Measurements from ENCODE around the gene XAF1. TPM values are rescaled to one million over a fixed set of nuclear protein-coding genes. Genes with fewer than 3 reads are reported as not detected.

The XAF1 gene
- total RNA-seq, 1 experiment from 2014 or later, result 0.20 TPM

DNA sequence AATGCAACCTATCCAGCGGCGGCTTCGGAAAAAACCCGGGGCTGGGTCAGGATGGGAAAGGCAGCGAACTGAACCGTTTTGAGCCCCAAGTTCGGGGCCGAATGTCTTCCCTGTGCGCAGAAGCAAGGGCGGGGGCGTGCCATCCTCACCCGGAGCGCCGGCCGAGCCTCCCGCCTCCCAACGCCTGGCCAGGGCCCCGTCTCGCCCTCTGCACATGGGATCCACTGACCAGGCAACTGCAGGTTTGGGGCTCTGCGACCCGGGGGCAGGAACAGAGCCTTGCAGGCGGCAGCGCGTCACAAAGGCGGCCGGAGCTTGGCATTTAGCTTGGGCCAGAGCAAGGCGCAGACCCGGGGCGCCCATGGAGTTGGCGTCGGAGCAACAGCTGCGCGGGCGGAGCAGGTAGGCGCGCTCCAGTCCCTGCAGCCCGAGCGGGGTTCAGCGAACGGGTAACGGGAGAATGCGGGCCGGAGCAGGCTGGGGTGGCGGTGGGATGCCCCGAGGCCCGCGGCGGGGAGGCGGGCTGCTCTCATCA is 20.1 kb downstream of the XAF1 start, which contains the start of gene FBXO39 (continued):
- TF ChIP-seq, protein P1, sequence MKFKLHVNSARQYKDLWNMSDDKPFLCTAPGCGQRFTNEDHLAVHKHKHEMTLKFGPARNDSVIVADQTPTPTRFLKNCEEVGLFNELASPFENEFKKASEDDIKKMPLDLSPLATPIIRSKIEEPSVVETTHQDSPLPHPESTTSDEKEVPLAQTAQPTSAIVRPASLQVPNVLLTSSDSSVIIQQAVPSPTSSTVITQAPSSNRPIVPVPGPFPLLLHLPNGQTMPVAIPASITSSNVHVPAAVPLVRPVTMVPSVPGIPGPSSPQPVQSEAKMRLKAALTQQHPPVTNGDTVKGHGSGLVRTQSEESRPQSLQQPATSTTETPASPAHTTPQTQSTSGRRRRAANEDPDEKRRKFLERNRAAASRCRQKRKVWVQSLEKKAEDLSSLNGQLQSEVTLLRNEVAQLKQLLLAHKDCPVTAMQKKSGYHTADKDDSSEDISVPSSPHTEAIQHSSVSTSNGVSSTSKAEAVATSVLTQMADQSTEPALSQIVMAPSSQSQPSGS (CRISPR knock-in tag; IDR thresholded peaks at IDR 0.05; ENCODE audit: borderline replicate concordance, low read depth), result no peak
- TF ChIP-seq, protein P2, sequence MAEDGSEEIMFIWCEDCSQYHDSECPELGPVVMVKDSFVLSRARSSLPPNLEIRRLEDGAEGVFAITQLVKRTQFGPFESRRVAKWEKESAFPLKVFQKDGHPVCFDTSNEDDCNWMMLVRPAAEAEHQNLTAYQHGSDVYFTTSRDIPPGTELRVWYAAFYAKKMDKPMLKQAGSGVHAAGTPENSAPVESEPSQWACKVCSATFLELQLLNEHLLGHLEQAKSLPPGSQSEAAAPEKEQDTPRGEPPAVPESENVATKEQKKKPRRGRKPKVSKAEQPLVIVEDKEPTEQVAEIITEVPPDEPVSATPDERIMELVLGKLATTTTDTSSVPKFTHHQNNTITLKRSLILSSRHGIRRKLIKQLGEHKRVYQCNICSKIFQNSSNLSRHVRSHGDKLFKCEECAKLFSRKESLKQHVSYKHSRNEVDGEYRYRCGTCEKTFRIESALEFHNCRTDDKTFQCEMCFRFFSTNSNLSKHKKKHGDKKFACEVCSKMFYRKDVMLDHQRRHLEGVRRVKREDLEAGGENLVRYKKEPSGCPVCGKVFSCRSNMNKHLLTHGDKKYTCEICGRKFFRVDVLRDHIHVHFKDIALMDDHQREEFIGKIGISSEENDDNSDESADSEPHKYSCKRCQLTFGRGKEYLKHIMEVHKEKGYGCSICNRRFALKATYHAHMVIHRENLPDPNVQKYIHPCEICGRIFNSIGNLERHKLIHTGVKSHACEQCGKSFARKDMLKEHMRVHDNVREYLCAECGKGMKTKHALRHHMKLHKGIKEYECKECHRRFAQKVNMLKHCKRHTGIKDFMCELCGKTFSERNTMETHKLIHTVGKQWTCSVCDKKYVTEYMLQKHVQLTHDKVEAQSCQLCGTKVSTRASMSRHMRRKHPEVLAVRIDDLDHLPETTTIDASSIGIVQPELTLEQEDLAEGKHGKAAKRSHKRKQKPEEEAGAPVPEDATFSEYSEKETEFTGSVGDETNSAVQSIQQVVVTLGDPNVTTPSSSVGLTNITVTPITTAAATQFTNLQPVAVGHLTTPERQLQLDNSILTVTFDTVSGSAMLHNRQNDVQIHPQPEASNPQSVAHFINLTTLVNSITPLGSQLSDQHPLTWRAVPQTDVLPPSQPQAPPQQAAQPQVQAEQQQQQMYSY (CRISPR knock-in tag; IDR thresholded peaks at IDR 0.05), result peak; percentile 87
- TF ChIP-seq, protein P3, sequence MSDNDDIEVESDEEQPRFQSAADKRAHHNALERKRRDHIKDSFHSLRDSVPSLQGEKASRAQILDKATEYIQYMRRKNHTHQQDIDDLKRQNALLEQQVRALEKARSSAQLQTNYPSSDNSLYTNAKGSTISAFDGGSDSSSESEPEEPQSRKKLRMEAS (CRISPR knock-in tag; IDR thresholded peaks at IDR 0.05), result 0 out of 2 replicates have a peak, but pooled peaks have one; percentile 52
- no peak for TF ChIP-seq MXD4 (CRISPR knock-in tag; IDR thresholded peaks at IDR 0.05; ENCODE audit: borderline replicate concordance)

DNA sequence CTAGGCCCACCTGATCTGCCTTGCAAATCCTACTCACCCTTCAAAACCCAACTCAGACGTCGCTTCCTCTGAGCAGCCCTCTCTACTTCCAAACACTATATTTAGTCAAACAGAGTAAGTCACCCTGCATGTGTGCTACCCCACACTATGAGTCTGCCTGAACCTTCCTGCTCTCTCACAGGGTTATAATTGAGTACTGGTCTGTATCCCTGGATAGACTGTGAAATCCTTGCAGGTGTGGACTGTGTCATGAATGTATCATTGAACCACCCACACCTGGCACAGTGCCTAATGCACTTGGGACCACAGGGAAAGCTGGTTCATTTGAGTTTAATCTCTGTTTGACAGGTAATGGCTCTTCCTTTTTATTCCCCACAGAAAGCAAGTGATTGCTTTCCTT is 23.6 kb downstream of the XAF1 start:
- peaks cover 2% of the 10 kb centered on the region; the same call in 1 of the 2 replicates for H3K4me1 Mint-ChIP-seq
- POLR2A ChIA-PET, result no interaction called here
- H3K9me3 Mint-ChIP-seq, result peaks cover 3% of the 10 kb centered on the region
- no peak for ATAC-seq
- TF ChIP-seq ZNF263 (CRISPR knock-in tag; IDR thresholded peaks at IDR 0.05; ENCODE audit: low read depth), result no peak
- TF ChIP-seq, protein P4, sequence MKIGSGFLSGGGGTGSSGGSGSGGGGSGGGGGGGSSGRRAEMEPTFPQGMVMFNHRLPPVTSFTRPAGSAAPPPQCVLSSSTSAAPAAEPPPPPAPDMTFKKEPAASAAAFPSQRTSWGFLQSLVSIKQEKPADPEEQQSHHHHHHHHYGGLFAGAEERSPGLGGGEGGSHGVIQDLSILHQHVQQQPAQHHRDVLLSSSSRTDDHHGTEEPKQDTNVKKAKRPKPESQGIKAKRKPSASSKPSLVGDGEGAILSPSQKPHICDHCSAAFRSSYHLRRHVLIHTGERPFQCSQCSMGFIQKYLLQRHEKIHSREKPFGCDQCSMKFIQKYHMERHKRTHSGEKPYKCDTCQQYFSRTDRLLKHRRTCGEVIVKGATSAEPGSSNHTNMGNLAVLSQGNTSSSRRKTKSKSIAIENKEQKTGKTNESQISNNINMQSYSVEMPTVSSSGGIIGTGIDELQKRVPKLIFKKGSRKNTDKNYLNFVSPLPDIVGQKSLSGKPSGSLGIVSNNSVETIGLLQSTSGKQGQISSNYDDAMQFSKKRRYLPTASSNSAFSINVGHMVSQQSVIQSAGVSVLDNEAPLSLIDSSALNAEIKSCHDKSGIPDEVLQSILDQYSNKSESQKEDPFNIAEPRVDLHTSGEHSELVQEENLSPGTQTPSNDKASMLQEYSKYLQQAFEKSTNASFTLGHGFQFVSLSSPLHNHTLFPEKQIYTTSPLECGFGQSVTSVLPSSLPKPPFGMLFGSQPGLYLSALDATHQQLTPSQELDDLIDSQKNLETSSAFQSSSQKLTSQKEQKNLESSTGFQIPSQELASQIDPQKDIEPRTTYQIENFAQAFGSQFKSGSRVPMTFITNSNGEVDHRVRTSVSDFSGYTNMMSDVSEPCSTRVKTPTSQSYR (CRISPR knock-in tag; IDR thresholded peaks at IDR 0.05), result no peak
- TF ChIP-seq IRF2 (CRISPR knock-in tag; IDR thresholded peaks at IDR 0.05; ENCODE audit: borderline replicate concordance, low read depth), result no peak
- TF ChIP-seq, protein P5, sequence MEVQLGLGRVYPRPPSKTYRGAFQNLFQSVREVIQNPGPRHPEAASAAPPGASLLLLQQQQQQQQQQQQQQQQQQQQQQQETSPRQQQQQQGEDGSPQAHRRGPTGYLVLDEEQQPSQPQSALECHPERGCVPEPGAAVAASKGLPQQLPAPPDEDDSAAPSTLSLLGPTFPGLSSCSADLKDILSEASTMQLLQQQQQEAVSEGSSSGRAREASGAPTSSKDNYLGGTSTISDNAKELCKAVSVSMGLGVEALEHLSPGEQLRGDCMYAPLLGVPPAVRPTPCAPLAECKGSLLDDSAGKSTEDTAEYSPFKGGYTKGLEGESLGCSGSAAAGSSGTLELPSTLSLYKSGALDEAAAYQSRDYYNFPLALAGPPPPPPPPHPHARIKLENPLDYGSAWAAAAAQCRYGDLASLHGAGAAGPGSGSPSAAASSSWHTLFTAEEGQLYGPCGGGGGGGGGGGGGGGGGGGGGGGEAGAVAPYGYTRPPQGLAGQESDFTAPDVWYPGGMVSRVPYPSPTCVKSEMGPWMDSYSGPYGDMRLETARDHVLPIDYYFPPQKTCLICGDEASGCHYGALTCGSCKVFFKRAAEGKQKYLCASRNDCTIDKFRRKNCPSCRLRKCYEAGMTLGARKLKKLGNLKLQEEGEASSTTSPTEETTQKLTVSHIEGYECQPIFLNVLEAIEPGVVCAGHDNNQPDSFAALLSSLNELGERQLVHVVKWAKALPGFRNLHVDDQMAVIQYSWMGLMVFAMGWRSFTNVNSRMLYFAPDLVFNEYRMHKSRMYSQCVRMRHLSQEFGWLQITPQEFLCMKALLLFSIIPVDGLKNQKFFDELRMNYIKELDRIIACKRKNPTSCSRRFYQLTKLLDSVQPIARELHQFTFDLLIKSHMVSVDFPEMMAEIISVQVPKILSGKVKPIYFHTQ (CRISPR knock-in tag; IDR thresholded peaks at IDR 0.05), result no peak
- no peak for TF ChIP-seq EMX1 (CRISPR knock-in tag; IDR thresholded peaks at IDR 0.05)
- no peak for TF ChIP-seq TCF7 (CRISPR knock-in tag; IDR thresholded peaks at IDR 0.05; ENCODE audit: low read depth)
- no peak for TF ChIP-seq ZNF416 (CRISPR knock-in tag; IDR thresholded peaks at IDR 0.05)
- TF ChIP-seq, protein P6, sequence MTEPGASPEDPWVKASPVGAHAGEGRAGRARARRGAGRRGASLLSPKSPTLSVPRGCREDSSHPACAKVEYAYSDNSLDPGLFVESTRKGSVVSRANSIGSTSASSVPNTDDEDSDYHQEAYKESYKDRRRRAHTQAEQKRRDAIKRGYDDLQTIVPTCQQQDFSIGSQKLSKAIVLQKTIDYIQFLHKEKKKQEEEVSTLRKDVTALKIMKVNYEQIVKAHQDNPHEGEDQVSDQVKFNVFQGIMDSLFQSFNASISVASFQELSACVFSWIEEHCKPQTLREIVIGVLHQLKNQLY (CRISPR knock-in tag; IDR thresholded peaks at IDR 0.05), result no peak
- no peak for TF ChIP-seq MXD4 (CRISPR knock-in tag; IDR thresholded peaks at IDR 0.05; ENCODE audit: borderline replicate concordance)
- TF ChIP-seq SMAD3 (CRISPR knock-in tag; IDR thresholded peaks at IDR 0.05; ENCODE audit: borderline replicate concordance), result no peak
- H3K27ac Mint-ChIP-seq, result no peak overlapping the region
- CTCF ChIA-PET, result no interaction called here
- peaks cover 54% of the 10 kb centered on the region for H3K27me3 Mint-ChIP-seq (ENCODE audit: low read depth)
- no peaks in the 10 kb centered on the region; the same call in 1 of the 2 replicates for H3K36me3 Mint-ChIP-seq
- no peak for DNase-seq (ENCODE audit: low spot score)
- no peak overlapping the region for H3K4me3 Mint-ChIP-seq
